ENCODE data around the gene PLEKHA6. TPM values are rescaled to one million over a fixed set of nuclear protein-coding genes. Genes with fewer than 3 reads are reported as not detected.

PLEKHA6 gene
- polyA plus RNA-seq, 1 experiment = 4.2 TPM

GRCh38 chr1:204401730-204402129 is 42.0 kb upstream of the PLEKHA6 start:
- ChIA-PET CTCF (interaction anchor here (0.8 to 4.1 kb wide), 3 partner anchors 37 to 239 kb away, joined by 3 to 20 read pairs (median 3); partner anchors contain the start of gene PLEKHA6), POLR2A (interaction anchor here (0.6 kb wide), 1 partner anchor 137 kb away, joined by 3 read pairs; no protein-coding TSS in a partner anchor)
- Histone ChIP-seq H3K4me3 (ENCODE audit: low read depth, low read length) (no peak overlapping the region), H3K27me3 (ENCODE audit: control insufficient read depth, insufficient read depth, low read length) (no peaks in the 10 kb centered on the region), H3K36me3 (ENCODE audit: control insufficient read depth, insufficient read depth, low read length) (peaks cover 6% of the 10 kb centered on the region)
- DNase-seq (ENCODE audit: low read depth) = no peak
- TF ChIP-seq CTCF (IDR thresholded peaks at IDR 0.05; ENCODE audit: insufficient read depth, low read depth, low read length) = no peak

GRCh38 chr1:204400882-204401510 is 41.3 kb upstream of the PLEKHA6 start:
- no peak for DNase-seq (ENCODE audit: low read depth)
- ChIA-PET POLR2A (interaction anchor here (0.6 kb wide), 1 partner anchor 137 kb away, joined by 3 read pairs; no protein-coding TSS in a partner anchor), CTCF (interaction anchor here (0.8 to 4.8 kb wide), 4 partner anchors 13 to 238 kb away, joined by 3 to 68 read pairs (median 12); partner anchors contain the start of gene PLEKHA6)
- no peak for TF ChIP-seq CTCF (IDR thresholded peaks at IDR 0.05; ENCODE audit: insufficient read depth, low read depth, low read length)
- no peak overlapping the region for H3K4me3 ChIP-seq (ENCODE audit: low read depth, low read length)
- peaks cover 5% of the 10 kb centered on the region for H3K36me3 ChIP-seq (ENCODE audit: control insufficient read depth, insufficient read depth, low read length)
- H3K27me3 ChIP-seq (ENCODE audit: control insufficient read depth, insufficient read depth, low read length) = no peaks in the 10 kb centered on the region

- ChIA-PET CTCF (interaction anchor here (0.5 to 7.2 kb wide), 39 partner anchors 11 to 324 kb away, joined by 3 to 68 read pairs (median 5); partner anchors contain the start of genes ETNK2, GOLT1A and PIK3C2B), POLR2A (interaction anchor here (0.7 kb wide), 1 partner anchor 11 kb away, joined by 6 read pairs; no protein-coding TSS in a partner anchor)
- Histone ChIP-seq H3K27me3 (ENCODE audit: control insufficient read depth, insufficient read depth, low read length) (no peaks in the 10 kb centered on the region), H3K4me3 (ENCODE audit: low read depth, low read length) (no peak overlapping the region), H3K36me3 (ENCODE audit: control insufficient read depth, insufficient read depth, low read length) (no peaks in the 10 kb centered on the region; the same call in none of the 2 replicates)
- TF ChIP-seq CTCF (IDR thresholded peaks at IDR 0.05; ENCODE audit: insufficient read depth, low read depth, low read length) = peak; percentile 87
- no peak for DNase-seq (ENCODE audit: low read depth)
Measured at GRCh38 chr1:204398197-204399125, 38.7 kb upstream of the PLEKHA6 start.

- TF ChIP-seq CTCF (IDR thresholded peaks at IDR 0.05; ENCODE audit: insufficient read depth, low read depth, low read length) = no peak
- no peaks in the 10 kb centered on the region; the same call in 1 of the 2 replicates for H3K36me3 ChIP-seq (ENCODE audit: control insufficient read depth, insufficient read depth, low read length)
- H3K4me3 ChIP-seq (ENCODE audit: low read depth, low read length) = no peak overlapping the region
- POLR2A ChIA-PET = interaction anchor here (0.6 kb wide), 1 partner anchor 11 kb away, joined by 8 read pairs; no protein-coding TSS in a partner anchor
- no peaks in the 10 kb centered on the region for H3K27me3 ChIP-seq (ENCODE audit: control insufficient read depth, insufficient read depth, low read length)
- CTCF ChIA-PET = interaction anchor here (1.0 to 7.2 kb wide), 4 partner anchors 13 to 234 kb away, joined by 3 to 59 read pairs (median 8); no protein-coding TSS in a partner anchor
- DNase-seq (ENCODE audit: low read depth) = no peak
Measured at GRCh38 chr1:204396015-204396583, 36.4 kb upstream of the PLEKHA6 start.
